ENCODE measurements around the gene STARD3NL. TPM values are rescaled to one million over a fixed set of nuclear protein-coding genes. Genes with fewer than 3 reads are reported as not detected.

STARD3NL gene
- polyA plus RNA-seq, 1 donor (not counting 4 experiments of a cell fraction or from before 2014, with no cell fraction given), result 45.1 TPM

GRCh38 chr7:38153515-38153914 is 24.5 kb upstream of the STARD3NL start:
- Histone ChIP-seq H3K27ac (ENCODE audit: control insufficient read depth, insufficient read depth, low read length) (no peak overlapping the region), H3K79me2 (ENCODE audit: control insufficient read depth, insufficient read depth, low read length) (no peaks in the 10 kb centered on the region), H3K4me1 (ENCODE audit: control insufficient read depth, extremely low read depth, insufficient read depth, low read length) (no peaks in the 10 kb centered on the region), H3K4me3 (ENCODE audit: control insufficient read depth in 2 of 3, extremely low read depth in 1 of 3, insufficient read depth in 2 of 3, low read depth in 1 of 3, low read length in 3 of 3) (no peak overlapping the region), H3K9ac (ENCODE audit: control insufficient read depth, extremely low read depth, insufficient read depth, low read length) (no peak overlapping the region), H3K4me2 (ENCODE audit: control insufficient read depth, extremely low read depth, insufficient read depth, low read depth, low read length) (no peak overlapping the region), H3K9me3 (ENCODE audit: control insufficient read depth, low read depth, low read length) (no peaks in the 10 kb centered on the region), H3K9me1 (ENCODE audit: control insufficient read depth, extremely low read depth, insufficient read depth, low read length) (no peaks in the 10 kb centered on the region), H3K36me3 (ENCODE audit: control insufficient read depth in 2 of 2, extremely low read depth in 1 of 2, insufficient read depth in 2 of 2, low read length in 2 of 2) (no peaks in the 10 kb centered on the region), H2AFZ (ENCODE audit: control insufficient read depth, low read length) (no peak overlapping the region), H4K20me1 (ENCODE audit: control insufficient read depth, extremely low read depth, insufficient read depth, low read length) (no peaks in the 10 kb centered on the region), H3K27me3 (ENCODE audit: control insufficient read depth, extremely low read depth, insufficient read depth, low read length) (no peaks in the 10 kb centered on the region)
- TF ChIP-seq EZH2 (IDR thresholded peaks at IDR 0.05; ENCODE audit: low read length) (no peak), CTCF (optimal IDR thresholded peaks at IDR 0.05 in 1 of 3, IDR thresholded peaks at IDR 0.05 in 1 of 3, conservative IDR thresholded peaks at IDR 0.05 in 1 of 3; ENCODE audit: extremely low read depth in 1 of 3, insufficient read depth in 2 of 3, low read length in 3 of 3) (no peak)
- dilution Hi-C loops (cut with MboI; ENCODE audit: extremely low pct_ligation_motif_present, low sequenced_read_pairs), result no loop called here
- DNase-seq (ENCODE audit: low read depth, low spot score), result no peak
- FAIRE-seq, result no peak

- Histone ChIP-seq H3K9me1 (ENCODE audit: control insufficient read depth, extremely low read depth, insufficient read depth, low read length) (no peaks in the 10 kb centered on the region), H3K79me2 (ENCODE audit: control insufficient read depth, insufficient read depth, low read length) (no peaks in the 10 kb centered on the region), H2AFZ (ENCODE audit: control insufficient read depth, low read length) (no peak overlapping the region), H3K36me3 (ENCODE audit: control insufficient read depth in 2 of 2, extremely low read depth in 1 of 2, insufficient read depth in 2 of 2, low read length in 2 of 2) (no peaks in the 10 kb centered on the region), H3K27ac (ENCODE audit: control insufficient read depth, insufficient read depth, low read length) (no peak overlapping the region), H3K9ac (ENCODE audit: control insufficient read depth, extremely low read depth, insufficient read depth, low read length) (no peak overlapping the region), H3K4me3 (ENCODE audit: control insufficient read depth in 2 of 3, extremely low read depth in 1 of 3, insufficient read depth in 2 of 3, low read depth in 1 of 3, low read length in 3 of 3) (no peak overlapping the region), H4K20me1 (ENCODE audit: control insufficient read depth, extremely low read depth, insufficient read depth, low read length) (no peaks in the 10 kb centered on the region), H3K27me3 (ENCODE audit: control insufficient read depth, extremely low read depth, insufficient read depth, low read length) (no peaks in the 10 kb centered on the region), H3K9me3 (ENCODE audit: control insufficient read depth, low read depth, low read length) (no peaks in the 10 kb centered on the region), H3K4me2 (ENCODE audit: control insufficient read depth, extremely low read depth, insufficient read depth, low read depth, low read length) (no peak overlapping the region), H3K4me1 (ENCODE audit: control insufficient read depth, extremely low read depth, insufficient read depth, low read length) (no peaks in the 10 kb centered on the region)
- dilution Hi-C loops (cut with MboI; ENCODE audit: extremely low pct_ligation_motif_present, low sequenced_read_pairs), result no loop called here
- DNase-seq (ENCODE audit: low read depth, low spot score), result no peak
- FAIRE-seq, result no peak
- TF ChIP-seq EZH2 (IDR thresholded peaks at IDR 0.05; ENCODE audit: low read length), result no peak
- TF ChIP-seq CTCF (optimal IDR thresholded peaks at IDR 0.05 in 1 of 3, IDR thresholded peaks at IDR 0.05 in 1 of 3, conservative IDR thresholded peaks at IDR 0.05 in 1 of 3; ENCODE audit: extremely low read depth in 1 of 3, insufficient read depth in 2 of 3, low read length in 3 of 3), result no peak
Observed at GRCh38 chr7:38154278-38154677, 23.8 kb upstream of the STARD3NL start.

Measured in keratinocyte (primary cell).